IMR-90 (cell line): Measurements from ENCODE around the gene KIF18A.
"Not testable (repeated sequence)": the region's sequence is repeated elsewhere in the genome, so short reads cannot be mapped to it uniquely, and the experiment has no call there.

ENCODE experiments used
- MAFK ChIP-seq: IDR thresholded peaks from 2 replicates; pipeline ENCODE4 v1.6.1; 2012; ENCODE audit warnings: low read depth, low read length, improper control_type of control experiment
- MAZ ChIP-seq: IDR thresholded peaks from 2 replicates; pipeline ENCODE4 v1.6.1; 2012; ENCODE audit warnings: low read depth, mild to moderate bottlenecking, low read length, improper control_type of control experiment, moderate library complexity, borderline replicate concordance

DNA sequence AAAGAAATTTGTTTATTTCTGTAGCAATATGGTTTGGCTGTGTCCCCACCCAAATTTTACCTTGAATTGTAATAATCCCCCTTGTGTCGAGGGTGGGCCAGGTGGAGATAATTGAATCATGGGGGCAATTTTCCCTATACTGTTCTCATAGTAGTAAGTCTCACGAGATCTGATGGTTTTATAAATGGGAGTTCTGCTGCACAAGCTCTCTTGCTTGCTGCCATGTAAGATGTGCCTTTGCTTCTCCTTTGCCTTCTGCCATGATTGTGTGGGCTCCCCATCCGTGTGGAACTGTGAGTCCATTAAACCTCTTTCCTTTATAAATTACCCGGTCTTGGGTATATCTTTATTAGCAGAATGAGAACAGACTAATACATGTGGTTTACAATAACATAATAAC, 28.2 kb upstream of the KIF18A start:
- not testable (repeated sequence) for TF ChIP-seq MAFK, MAZ
